ENCODE data around the gene RIPOR1.
"Not testable (repeated sequence)": the region's sequence is repeated elsewhere in the genome, so short reads cannot be mapped to it uniquely, and the experiment has no call there.

RIPOR1 gene

GRCh38 chr16:67517661-67518423 is 10.8 kb upstream of the RIPOR1 start:
- no peak for DNase-seq

GRCh38 chr16:67518676-67519075 is 10.0 kb upstream of the RIPOR1 start:
- no peak for DNase-seq

GRCh38 chr16:67519242-67519641 is 9.4 kb upstream of the RIPOR1 start:
- DNase-seq: no peak

GRCh38 chr16:67521095-67521804 is 7.4 kb upstream of the RIPOR1 start:
- DNase-seq: peak; percentile 77

- no peak for DNase-seq
These were observed 3.3 kb upstream of the RIPOR1 start for GRCh38 chr16:67525176-67525860.

- DNase-seq: no peak
These were observed 2.4 kb upstream of the RIPOR1 start for GRCh38 chr16:67526149-67526791.

GRCh38 chr16:67528870-67529581 is 397 bp downstream of the RIPOR1 start:
- DNase-seq: no peak

GRCh38 chr16:67529582-67530012 is 968 bp downstream of the RIPOR1 start:
- DNase-seq: no peak

GRCh38 chr16:67530013-67530939 is 1.6 kb downstream of the RIPOR1 start:
- no peak for DNase-seq

- no peak for DNase-seq
These were observed 2.6 kb downstream of the RIPOR1 start for GRCh38 chr16:67531247-67531646.

- DNase-seq: no peak
These were observed 4.5 kb downstream of the RIPOR1 start for GRCh38 chr16:67533024-67533560.

- not testable (repeated sequence) for DNase-seq
These were observed 5.4 kb downstream of the RIPOR1 start for GRCh38 chr16:67533987-67534386.

- DNase-seq: no peak
These were observed 5.8 kb downstream of the RIPOR1 start for GRCh38 chr16:67534431-67534830.

GRCh38 chr16:67535201-67535600 is 6.6 kb downstream of the RIPOR1 start:
- no peak for DNase-seq

GRCh38 chr16:67537270-67537635 is 8.6 kb downstream of the RIPOR1 start:
- no peak for DNase-seq

GRCh38 chr16:67537636-67538591 is 9.3 kb downstream of the RIPOR1 start:
- DNase-seq: no peak

- no peak for DNase-seq
These were observed 10.1 kb downstream of the RIPOR1 start for GRCh38 chr16:67538666-67539101.

- no peak for DNase-seq
These were observed 10.6 kb downstream of the RIPOR1 start for GRCh38 chr16:67539271-67539670.

- DNase-seq: no peak
These were observed 11.3 kb downstream of the RIPOR1 start for GRCh38 chr16:67539691-67540635.
